Ascending aorta (tissue), 2 donors: ENCODE data around the gene PTPRG. TPM values are rescaled to one million over a fixed set of nuclear protein-coding genes. Genes with fewer than 3 reads are reported as not detected.
A peak's percentile ranks its signal among the peaks of the same experiment; 100 is the strongest.

ENCODE experiments used
- DNase-seq, 2 donors: peaks; one replicate each; pipeline ENCODE4 v3.0.0-alpha.2; 2019; ENCODE audit warnings: low spot score in 2 of 2
- H3K27ac ChIP-seq, 2 donors: fragments of 200-600 bp; sonication (generic); one replicate each; pipeline ENCODE4 v1.5.1; 2016 to 2017; ENCODE audit warnings: mild to moderate bottlenecking in 1 of 2
- H3K27me3 ChIP-seq: fragments of 200-600 bp; sonication (generic); one replicate; pipeline ENCODE4 v1.5.1; 2017
- H3K36me3 ChIP-seq, 2 donors: fragments of 200-600 bp; sonication (generic); one replicate each; pipeline ENCODE4 v1.5.1; 2016
- H3K4me1 ChIP-seq, 2 donors: fragments of 200-600 bp; sonication (generic); one replicate each; pipeline ENCODE4 v1.5.1; 2016 to 2017; ENCODE audit warnings: mild to moderate bottlenecking in 1 of 2
- H3K4me3 ChIP-seq, 2 donors: fragments of 200-600 bp; sonication (generic); one replicate each; pipeline ENCODE4 v1.5.1; 2016 to 2017; ENCODE audit warnings: mild to moderate bottlenecking in 1 of 2
- H3K9me3 ChIP-seq, 2 donors: fragments of 200-600 bp; sonication (generic); one replicate each; pipeline ENCODE4 v1.5.1; 2016
- intact Hi-C: fragments of 100-400 bp; cut with DNase I; formaldehyde crosslinking; loops from one replicate; pipeline ENCODE4 v1.15.1; 2023
- total RNA-seq: library from RNA; depleted of rRNA; stranded (reverse); fragments of >200 nt; gene quantifications from one replicate; pipeline ENCODE4 v1.1.0, GENCODE V29; 2016
- TF ChIP-seq, protein P1 (sequence below), 3 experiments: fragments of 200-600 bp in 2 of 3; fragments of 450-650 bp in 1 of 3; sonication (generic) in 2 of 3; IDR thresholded peaks; one replicate each; pipeline ENCODE4 v1.5.1; 2016 to 2019; ENCODE audit warnings: antibody characterized with exemption in 3 of 3, mild to moderate bottlenecking in 1 of 3, moderate library complexity in 1 of 3

PTPRG gene
- total RNA-seq, 1 donor from 2014 or later = 129 TPM

DNA sequence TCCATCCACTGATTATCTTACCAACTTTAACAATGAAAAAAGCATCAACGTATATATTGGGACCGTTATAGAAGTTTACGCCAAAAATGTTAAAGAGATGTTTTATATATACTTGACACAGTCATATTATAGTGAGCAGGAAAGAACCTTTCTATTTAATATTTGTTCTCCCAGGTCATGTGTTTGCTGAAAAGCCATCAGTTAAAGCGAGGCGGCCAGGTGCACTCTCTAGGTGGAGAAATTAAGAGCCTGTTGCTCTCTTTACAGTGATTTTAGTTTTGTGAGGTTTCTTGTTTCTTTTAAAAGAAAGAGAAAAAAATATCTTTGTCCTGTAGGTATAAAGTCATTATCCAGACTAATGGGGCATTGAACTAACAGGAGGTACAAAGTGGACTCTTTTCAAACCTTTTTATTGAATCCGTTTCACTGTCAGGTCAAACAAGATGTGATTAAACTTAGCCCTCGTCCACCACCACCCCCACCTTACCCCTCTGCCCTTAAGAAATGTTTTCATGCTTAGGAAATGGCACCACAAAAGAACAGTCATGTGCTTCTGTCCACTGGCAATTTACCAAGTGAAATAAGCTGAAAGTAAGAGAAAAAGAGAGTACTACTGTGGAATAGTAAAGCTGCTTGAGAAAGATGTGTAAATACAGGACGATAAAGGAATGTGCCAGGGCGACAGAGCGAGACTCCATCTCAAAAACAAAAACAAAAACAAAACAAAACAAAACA, 279.9 kb downstream of the PTPRG start:
- no peaks in the 10 kb centered on the region for H3K27me3 ChIP-seq
- TF ChIP-seq, protein P1, sequence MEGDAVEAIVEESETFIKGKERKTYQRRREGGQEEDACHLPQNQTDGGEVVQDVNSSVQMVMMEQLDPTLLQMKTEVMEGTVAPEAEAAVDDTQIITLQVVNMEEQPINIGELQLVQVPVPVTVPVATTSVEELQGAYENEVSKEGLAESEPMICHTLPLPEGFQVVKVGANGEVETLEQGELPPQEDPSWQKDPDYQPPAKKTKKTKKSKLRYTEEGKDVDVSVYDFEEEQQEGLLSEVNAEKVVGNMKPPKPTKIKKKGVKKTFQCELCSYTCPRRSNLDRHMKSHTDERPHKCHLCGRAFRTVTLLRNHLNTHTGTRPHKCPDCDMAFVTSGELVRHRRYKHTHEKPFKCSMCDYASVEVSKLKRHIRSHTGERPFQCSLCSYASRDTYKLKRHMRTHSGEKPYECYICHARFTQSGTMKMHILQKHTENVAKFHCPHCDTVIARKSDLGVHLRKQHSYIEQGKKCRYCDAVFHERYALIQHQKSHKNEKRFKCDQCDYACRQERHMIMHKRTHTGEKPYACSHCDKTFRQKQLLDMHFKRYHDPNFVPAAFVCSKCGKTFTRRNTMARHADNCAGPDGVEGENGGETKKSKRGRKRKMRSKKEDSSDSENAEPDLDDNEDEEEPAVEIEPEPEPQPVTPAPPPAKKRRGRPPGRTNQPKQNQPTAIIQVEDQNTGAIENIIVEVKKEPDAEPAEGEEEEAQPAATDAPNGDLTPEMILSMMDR (IDR thresholded peaks at IDR 0.05) = no peak
- H3K27ac ChIP-seq = peak overlapping the region; percentile 14 to 71
- no peaks in the 10 kb centered on the region for H3K9me3 ChIP-seq
- no peaks in the 10 kb centered on the region for H3K36me3 ChIP-seq
- H3K4me1 ChIP-seq = peaks cover 0 to 26% of the 10 kb centered on the region in 2 donors
- no peak for DNase-seq
- H3K4me3 ChIP-seq = peak overlapping the region in 1 of 2 donors; percentile 26
- intact Hi-C loops = no loop called here

DNA sequence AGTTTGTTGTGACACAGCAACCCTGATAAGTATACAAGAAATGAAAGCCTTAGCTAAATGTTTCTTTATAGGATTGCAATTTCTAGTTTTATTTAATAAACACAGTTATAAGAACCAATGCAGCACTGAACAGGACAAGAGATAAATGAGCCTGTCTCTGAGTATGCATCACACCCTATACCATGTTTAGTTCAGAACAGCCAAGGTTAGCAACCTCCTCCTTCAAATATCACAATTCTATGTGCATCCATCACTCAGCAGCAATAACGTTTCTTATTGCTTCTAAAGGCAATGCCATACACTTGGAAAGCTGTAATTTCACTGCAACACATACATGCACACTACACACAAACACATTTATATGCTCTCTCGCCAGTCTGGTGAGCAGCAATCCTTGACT, 280.6 kb downstream of the PTPRG start:
- peaks cover 2 to 32% of the 10 kb centered on the region in 2 donors for H3K4me1 ChIP-seq
- H3K36me3 ChIP-seq = no peaks in the 10 kb centered on the region
- DNase-seq = no peak
- intact Hi-C loops = no loop called here
- peak overlapping the region; percentile 14 to 71 for H3K27ac ChIP-seq
- H3K9me3 ChIP-seq = no peaks in the 10 kb centered on the region
- peak overlapping the region in 1 of 2 donors; percentile 26 for H3K4me3 ChIP-seq
- TF ChIP-seq, protein P1 (IDR thresholded peaks at IDR 0.05) = no peak
- no peaks in the 10 kb centered on the region for H3K27me3 ChIP-seq

- no peak overlapping the region for H3K4me3 ChIP-seq
- DNase-seq = no peak
- H3K9me3 ChIP-seq = no peaks in the 10 kb centered on the region
- H3K27ac ChIP-seq = no peak overlapping the region
- peaks cover 7 to 37% of the 10 kb centered on the region in 2 donors for H3K4me1 ChIP-seq
- intact Hi-C loops = no loop called here
- no peaks in the 10 kb centered on the region for H3K27me3 ChIP-seq
- TF ChIP-seq, protein P1 (IDR thresholded peaks at IDR 0.05) = no peak
- no peaks in the 10 kb centered on the region for H3K36me3 ChIP-seq
Measured at GRCh38 chr3:61844346-61844745, 283.0 kb downstream of the PTPRG start.

GRCh38 chr3:61846488-61846887, 285.1 kb downstream of the PTPRG start:
- H3K27ac ChIP-seq = peak overlapping the region; percentile 72 to 85
- no peak for DNase-seq

DNA sequence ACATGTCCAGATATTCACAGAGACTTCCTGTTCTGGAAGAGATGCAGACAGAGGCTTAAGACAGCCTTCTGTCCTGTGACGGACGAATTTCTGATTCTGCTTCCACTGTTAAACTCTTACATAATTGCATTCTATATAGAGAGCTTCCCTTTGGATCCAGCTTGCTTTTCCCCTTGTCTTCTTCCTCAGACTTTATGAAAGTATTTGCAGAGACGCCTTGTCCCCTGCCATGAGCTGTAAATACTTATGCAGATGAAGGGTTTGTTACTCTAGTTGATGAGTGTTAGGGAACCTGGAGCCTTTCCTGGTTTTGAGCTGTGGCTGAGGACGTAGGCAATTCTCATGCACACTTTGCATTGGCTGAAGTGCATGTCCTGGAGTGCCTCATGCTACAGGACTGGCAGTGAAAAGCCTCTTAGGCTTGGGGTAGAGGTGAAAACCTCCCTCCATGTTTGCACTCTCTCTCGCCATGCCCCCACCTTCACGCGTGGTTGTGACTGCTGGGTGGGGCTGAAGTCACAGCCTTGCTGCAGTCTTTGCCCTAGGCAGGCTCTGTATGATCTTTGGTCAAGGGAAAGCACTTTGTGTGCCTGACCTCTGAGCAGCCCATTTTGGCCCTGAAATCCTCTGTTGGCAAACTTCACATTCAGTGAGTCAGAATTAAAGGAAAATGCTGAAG, 286.6 kb downstream of the PTPRG start:
- TF ChIP-seq, protein P1 (IDR thresholded peaks at IDR 0.05) = no peak
- peak in 1 of 2 donors; percentile 83 for DNase-seq
- H3K9me3 ChIP-seq = no peaks in the 10 kb centered on the region
- intact Hi-C loops = loop anchor here (5.0 kb wide), 1 partner anchor 79 kb away; no protein-coding TSS in a partner anchor
- peaks cover 7 to 47% of the 10 kb centered on the region in 2 donors for H3K4me1 ChIP-seq
- H3K27me3 ChIP-seq = no peaks in the 10 kb centered on the region
- peak overlapping the region; percentile 72 to 85 for H3K27ac ChIP-seq
- no peaks in the 10 kb centered on the region for H3K36me3 ChIP-seq
- H3K4me3 ChIP-seq = peak overlapping the region in 1 of 2 donors; percentile 3

More at GRCh38 chr3:61846488-61846887, 285.1 kb downstream of the PTPRG start:
- H3K4me3 ChIP-seq = no peak overlapping the region
- no peaks in the 10 kb centered on the region for H3K9me3 ChIP-seq
- TF ChIP-seq, protein P1 (IDR thresholded peaks at IDR 0.05) = no peak
- H3K4me1 ChIP-seq = peaks cover 7 to 50% of the 10 kb centered on the region in 2 donors
- intact Hi-C loops = loop anchor here (5.0 kb wide), 1 partner anchor 81 kb away; no protein-coding TSS in a partner anchor
- H3K36me3 ChIP-seq = no peaks in the 10 kb centered on the region
- no peaks in the 10 kb centered on the region for H3K27me3 ChIP-seq
